Gastroesophageal sphincter (tissue), 4 donors: ENCODE data around the gene TGIF1. TPM values are rescaled to one million over a fixed set of nuclear protein-coding genes. Genes with fewer than 3 reads are reported as not detected.

ENCODE experiments used
- ATAC-seq: fragments of 150-250 bp; one replicate; pipeline ENCODE4 v1.9.1; 2016; ENCODE audit warnings: mild to moderate bottlenecking, moderate library complexity
- H3K27ac ChIP-seq, 4 donors: fragments of 200-600 bp; sonication (generic) in 3 of 4; 1 replicate in 3 of 4; 2 replicates in 1 of 4; pipeline ENCODE4 v1.5.1; 2016 to 2019
- H3K27me3 ChIP-seq: fragments of 200-600 bp; sonication (generic); one replicate; pipeline ENCODE4 v1.5.1; 2019
- H3K36me3 ChIP-seq, 2 donors: fragments of 200-600 bp; sonication (generic); one replicate each; pipeline ENCODE4 v1.5.1; 2019; ENCODE audit warnings: control low read depth in 1 of 2
- H3K4me1 ChIP-seq, 3 donors: fragments of 200-600 bp; sonication (generic); 1 replicate in 2 of 3; 2 replicates in 1 of 3; pipeline ENCODE4 v1.5.1; 2016 to 2019; ENCODE audit warnings: control low read depth in 2 of 3
- H3K4me3 ChIP-seq, 2 donors: fragments of 200-600 bp; sonication (generic); one replicate each; pipeline ENCODE4 v1.5.1; 2019; ENCODE audit warnings: mild to moderate bottlenecking in 1 of 2, moderate library complexity in 1 of 2
- H3K9me3 ChIP-seq, 3 donors: fragments of 200-600 bp; sonication (generic); one replicate each; pipeline ENCODE4 v1.5.1; 2017 to 2019; ENCODE audit warnings: control low read depth in 2 of 3
- CTCF ChIP-seq, 4 experiments: fragments of 200-600 bp in 2 of 4; fragments of 450-650 bp in 2 of 4; sonication (generic) in 1 of 4; IDR thresholded peaks; one replicate each; pipeline ENCODE4 v1.5.1; 2017 to 2019; ENCODE audit warnings: antibody characterized with exemption in 4 of 4, mild to moderate bottlenecking in 2 of 4, moderate library complexity in 2 of 4
- EP300 ChIP-seq: sonication (generic); formaldehyde crosslinking; IDR thresholded peaks from one replicate; pipeline ENCODE4 v1.6.1; 2017; ENCODE audit warnings: antibody characterized with exemption, mild to moderate bottlenecking
- POLR2A ChIP-seq, 2 donors: fragments of 450-650 bp; IDR thresholded peaks; one replicate each; pipeline ENCODE4 v1.6.1; 2017; ENCODE audit warnings: antibody characterized with exemption in 2 of 2, mild to moderate bottlenecking in 2 of 2, moderate library complexity in 1 of 2
- POLR2AphosphoS5 ChIP-seq: sonication (generic); formaldehyde crosslinking; IDR thresholded peaks from one replicate; pipeline ENCODE4 v1.6.1; 2017; ENCODE audit warnings: antibody characterized with exemption
- WGBS, 2 donors: methylation state at CpG; one replicate each; pipeline ENCODE4 v1.1.5; 2018; ENCODE audit warnings: low coverage in 1 of 2; 5-methylcytosine and 5-hydroxymethylcytosine counted together
- total RNA-seq, 4 donors: library from RNA; depleted of rRNA; stranded (reverse); fragments of >200 nt; gene quantifications; one replicate each; pipeline ENCODE4 v1.1.0, GENCODE V29; 2016

TGIF1 gene
- total RNA-seq, 4 donors from 2014 or later = 55.5 to 95.8 (median 77.0) TPM

GRCh38 chr18:3429121-3429520, 20.9 kb upstream of the TGIF1 start:
- Histone ChIP-seq H3K27ac (no peak overlapping the region), H3K4me3 (no peak overlapping the region), H3K36me3 (no peaks in the 10 kb centered on the region), H3K4me1 (no peaks in the 10 kb centered on the region), H3K9me3 (no peaks in the 10 kb centered on the region), H3K27me3 (no peaks in the 10 kb centered on the region)
- TF ChIP-seq EP300 = no peak
- TF ChIP-seq POLR2AphosphoS5 = no peak
- TF ChIP-seq CTCF (IDR thresholded peaks at IDR 0.05) = no peak
- TF ChIP-seq POLR2A (IDR thresholded peaks at IDR 0.05) = no peak
- ATAC-seq = no peak
- WGBS, 2 donors = 60 to 86% methylated on average over 1 to 3 of the region's 3 CpGs

GRCh38 chr18:3434685-3435084, 15.3 kb upstream of the TGIF1 start:
- no peaks in the 10 kb centered on the region for H3K27me3 ChIP-seq
- H3K4me1 ChIP-seq = no peaks in the 10 kb centered on the region
- no peaks in the 10 kb centered on the region for H3K36me3 ChIP-seq
- WGBS, 2 donors = 71 to 88% methylated on average over 3 to 4 of the region's 4 CpGs
- no peaks in the 10 kb centered on the region for H3K9me3 ChIP-seq
- ATAC-seq = no peak
- H3K27ac ChIP-seq = no peak overlapping the region
- no peak for TF ChIP-seq EP300
- no peak for TF ChIP-seq POLR2A (IDR thresholded peaks at IDR 0.05)
- TF ChIP-seq CTCF (IDR thresholded peaks at IDR 0.05) = no peak
- TF ChIP-seq POLR2AphosphoS5 = no peak
- no peak overlapping the region for H3K4me3 ChIP-seq

- 81 to 89% methylated on average over 3 to 5 of the region's 5 CpGs for WGBS, 2 donors
- H3K36me3 ChIP-seq = no peaks in the 10 kb centered on the region
- ATAC-seq = no peak
- no peaks in the 10 kb centered on the region for H3K27me3 ChIP-seq
- no peak overlapping the region for H3K4me3 ChIP-seq
- H3K27ac ChIP-seq = no peak overlapping the region
- no peaks in the 10 kb centered on the region for H3K4me1 ChIP-seq
- H3K9me3 ChIP-seq = no peaks in the 10 kb centered on the region
- TF ChIP-seq EP300 = no peak
- no peak for TF ChIP-seq POLR2AphosphoS5
- TF ChIP-seq CTCF (IDR thresholded peaks at IDR 0.05) = no peak
- no peak for TF ChIP-seq POLR2A (IDR thresholded peaks at IDR 0.05)
Measured at GRCh38 chr18:3440341-3440740, 9.6 kb upstream of the TGIF1 start.

GRCh38 chr18:3441290-3441689, 8.7 kb upstream of the TGIF1 start:
- Histone ChIP-seq H3K27me3 (no peaks in the 10 kb centered on the region), H3K9me3 (no peaks in the 10 kb centered on the region), H3K4me1 (peaks cover 0 to 3% (median 2%) of the 10 kb centered on the region in 3 donors), H3K27ac (no peak overlapping the region), H3K4me3 (no peak overlapping the region), H3K36me3 (no peaks in the 10 kb centered on the region)
- ATAC-seq = peak; percentile 67
- TF ChIP-seq CTCF (IDR thresholded peaks at IDR 0.05) (peak in 3 of 4 experiments; percentile 28 to 51 (median 30)), EP300 (no peak), POLR2AphosphoS5 (no peak), POLR2A (IDR thresholded peaks at IDR 0.05) (no peak)
- WGBS, 2 donors = 9 to 25% methylated on average over 1 to 2 of the region's 2 CpGs

GRCh38 chr18:3442919-3443318, 7.1 kb upstream of the TGIF1 start:
- TF ChIP-seq CTCF (IDR thresholded peaks at IDR 0.05) (no peak), EP300 (no peak), POLR2A (IDR thresholded peaks at IDR 0.05) (no peak), POLR2AphosphoS5 (no peak)
- Histone ChIP-seq H3K4me1 (peaks cover 0 to 15% (median 9%) of the 10 kb centered on the region in 3 donors), H3K4me3 (no peak overlapping the region), H3K27me3 (no peaks in the 10 kb centered on the region), H3K27ac (no peak overlapping the region), H3K9me3 (no peaks in the 10 kb centered on the region), H3K36me3 (no peaks in the 10 kb centered on the region)
- 59 to 78% methylated on average over 4 of the region's 4 CpGs for WGBS, 2 donors
- no peak for ATAC-seq
